Measurements from ENCODE around the gene IKZF2. TPM values are rescaled to one million over a fixed set of nuclear protein-coding genes. Genes with fewer than 3 reads are reported as not detected.

The IKZF2 gene
- total RNA-seq, result 2.2 and 4.7 TPM in 2 replicates

DNA sequence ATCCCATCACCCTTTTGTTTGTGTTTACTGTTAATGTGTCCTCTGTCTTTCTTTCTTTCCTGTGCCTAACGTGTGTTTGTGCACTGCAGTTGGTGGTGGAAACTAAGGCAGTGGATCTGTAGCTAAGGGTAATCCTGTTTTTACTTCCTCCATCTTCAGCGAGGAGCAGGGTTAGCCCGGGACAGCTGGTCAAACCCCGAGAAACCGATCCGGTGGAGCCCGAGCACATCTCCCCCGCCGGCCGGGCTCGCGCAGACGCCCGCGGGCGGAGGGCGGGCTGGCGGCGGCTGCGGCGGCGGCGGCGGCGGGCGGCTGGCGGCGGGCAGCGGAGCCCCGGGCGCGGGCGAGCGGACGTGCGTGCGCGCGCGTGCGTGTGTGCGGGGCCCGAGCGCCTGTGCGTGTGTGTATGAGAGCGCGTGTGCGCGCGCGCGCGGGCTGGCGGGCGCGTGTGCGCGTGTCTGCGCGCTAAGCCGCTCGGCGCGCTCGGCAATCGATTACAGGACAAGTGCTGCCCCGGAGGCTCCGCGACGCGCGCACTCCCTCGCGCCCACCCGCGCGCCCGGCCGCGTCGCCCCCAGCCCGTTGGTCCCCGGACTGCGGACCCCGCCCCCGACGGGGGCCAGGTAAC is at the start of gene IKZF2:
Gene IKZF2, minus strand, starts transcription at position 176 of the 628 bp plus-strand sequence. CDS start 2,983 bp downstream, outside the sequence.

Other genes with a start within 250 kb of the IKZF2 start
- gene SPAG16, start 132.9 kb upstream of the IKZF2 start, total RNA-seq, result 13.2 and 26.5 TPM in 2 replicates